ENCODE results near the gene PYGL.

PYGL gene

GRCh38 chr14:50936882-50937281, 7.4 kb downstream of the PYGL start:
- Histone ChIP-seq H3K36me3 (ENCODE audit: control insufficient read depth, insufficient read depth, low read length) (peaks cover 45% of the 10 kb centered on the region), H3K27me3 (ENCODE audit: control insufficient read depth, insufficient read depth, low read length) (no peaks in the 10 kb centered on the region), H3K4me1 (ENCODE audit: control insufficient read depth, insufficient read depth, low read length) (peaks cover 2% of the 10 kb centered on the region; the same call in 1 of the 2 replicates), H3K9me3 (ENCODE audit: control insufficient read depth, insufficient read depth, low read depth, low read length) (no peaks in the 10 kb centered on the region), H3K27ac (ENCODE audit: low read depth, low read length) (no peak overlapping the region), H3K4me3 (ENCODE audit: low read depth, low read length) (no peak overlapping the region), H3K9ac (ENCODE audit: low read length) (no peak overlapping the region)

- no peak overlapping the region for H3K27ac ChIP-seq (ENCODE audit: low read depth, low read length)
- H3K9me3 ChIP-seq (ENCODE audit: control insufficient read depth, insufficient read depth, low read depth, low read length): no peaks in the 10 kb centered on the region
- H3K27me3 ChIP-seq (ENCODE audit: control insufficient read depth, insufficient read depth, low read length): no peaks in the 10 kb centered on the region
- H3K4me1 ChIP-seq (ENCODE audit: control insufficient read depth, insufficient read depth, low read length): no peaks in the 10 kb centered on the region; the same call in 1 of the 2 replicates
- no peak overlapping the region for H3K9ac ChIP-seq (ENCODE audit: low read length)
- no peak overlapping the region for H3K4me3 ChIP-seq (ENCODE audit: low read depth, low read length)
- peaks cover 45% of the 10 kb centered on the region for H3K36me3 ChIP-seq (ENCODE audit: control insufficient read depth, insufficient read depth, low read length)
Observed at GRCh38 chr14:50936016-50936340, 8.3 kb downstream of the PYGL start.

- Histone ChIP-seq H3K4me1 (ENCODE audit: control insufficient read depth, insufficient read depth, low read length) (no peaks in the 10 kb centered on the region; the same call in 1 of the 2 replicates), H3K4me3 (ENCODE audit: low read depth, low read length) (no peak overlapping the region), H3K36me3 (ENCODE audit: control insufficient read depth, insufficient read depth, low read length) (peaks cover 48% of the 10 kb centered on the region), H3K27ac (ENCODE audit: low read depth, low read length) (no peak overlapping the region), H3K9ac (ENCODE audit: low read length) (no peak overlapping the region), H3K27me3 (ENCODE audit: control insufficient read depth, insufficient read depth, low read length) (no peaks in the 10 kb centered on the region), H3K9me3 (ENCODE audit: control insufficient read depth, insufficient read depth, low read depth, low read length) (no peaks in the 10 kb centered on the region)
Observed at GRCh38 chr14:50935126-50936015, 8.9 kb downstream of the PYGL start.

GRCh38 chr14:50932592-50933495, 11.4 kb downstream of the PYGL start:
- H3K9ac ChIP-seq (ENCODE audit: low read length): no peak overlapping the region
- no peak overlapping the region for H3K4me3 ChIP-seq (ENCODE audit: low read depth, low read length)
- H3K27me3 ChIP-seq (ENCODE audit: control insufficient read depth, insufficient read depth, low read length): no peaks in the 10 kb centered on the region
- no peaks in the 10 kb centered on the region; the same call in 1 of the 2 replicates for H3K4me1 ChIP-seq (ENCODE audit: control insufficient read depth, insufficient read depth, low read length)
- no peaks in the 10 kb centered on the region for H3K9me3 ChIP-seq (ENCODE audit: control insufficient read depth, insufficient read depth, low read depth, low read length)
- peaks cover 67% of the 10 kb centered on the region for H3K36me3 ChIP-seq (ENCODE audit: control insufficient read depth, insufficient read depth, low read length)
- no peak overlapping the region for H3K27ac ChIP-seq (ENCODE audit: low read depth, low read length)

GRCh38 chr14:50932156-50932555, 12.1 kb downstream of the PYGL start:
- Histone ChIP-seq H3K4me3 (ENCODE audit: low read depth, low read length) (no peak overlapping the region), H3K9ac (ENCODE audit: low read length) (no peak overlapping the region), H3K27me3 (ENCODE audit: control insufficient read depth, insufficient read depth, low read length) (no peaks in the 10 kb centered on the region), H3K9me3 (ENCODE audit: control insufficient read depth, insufficient read depth, low read depth, low read length) (no peaks in the 10 kb centered on the region), H3K36me3 (ENCODE audit: control insufficient read depth, insufficient read depth, low read length) (peaks cover 70% of the 10 kb centered on the region), H3K4me1 (ENCODE audit: control insufficient read depth, insufficient read depth, low read length) (no peaks in the 10 kb centered on the region; the same call in 1 of the 2 replicates), H3K27ac (ENCODE audit: low read depth, low read length) (no peak overlapping the region)

GRCh38 chr14:50931559-50931958, 12.7 kb downstream of the PYGL start:
- no peaks in the 10 kb centered on the region for H3K27me3 ChIP-seq (ENCODE audit: control insufficient read depth, insufficient read depth, low read length)
- no peaks in the 10 kb centered on the region for H3K9me3 ChIP-seq (ENCODE audit: control insufficient read depth, insufficient read depth, low read depth, low read length)
- H3K4me1 ChIP-seq (ENCODE audit: control insufficient read depth, insufficient read depth, low read length): no peaks in the 10 kb centered on the region
- H3K9ac ChIP-seq (ENCODE audit: low read length): no peak overlapping the region
- no peak overlapping the region for H3K4me3 ChIP-seq (ENCODE audit: low read depth, low read length)
- H3K36me3 ChIP-seq (ENCODE audit: control insufficient read depth, insufficient read depth, low read length): peaks cover 73% of the 10 kb centered on the region
- no peak overlapping the region for H3K27ac ChIP-seq (ENCODE audit: low read depth, low read length)

GRCh38 chr14:50929506-50929905, 14.8 kb downstream of the PYGL start:
- H3K9me3 ChIP-seq (ENCODE audit: control insufficient read depth, insufficient read depth, low read depth, low read length): no peaks in the 10 kb centered on the region
- H3K36me3 ChIP-seq (ENCODE audit: control insufficient read depth, insufficient read depth, low read length): peaks cover 69% of the 10 kb centered on the region
- no peak overlapping the region for H3K27ac ChIP-seq (ENCODE audit: low read depth, low read length)
- H3K27me3 ChIP-seq (ENCODE audit: control insufficient read depth, insufficient read depth, low read length): no peaks in the 10 kb centered on the region
- H3K4me1 ChIP-seq (ENCODE audit: control insufficient read depth, insufficient read depth, low read length): no peaks in the 10 kb centered on the region
- no peak overlapping the region for H3K4me3 ChIP-seq (ENCODE audit: low read depth, low read length)
- no peak overlapping the region for H3K9ac ChIP-seq (ENCODE audit: low read length)

GRCh38 chr14:50928002-50928635, 16.2 kb downstream of the PYGL start:
- H3K4me3 ChIP-seq (ENCODE audit: low read depth, low read length): no peak overlapping the region
- no peaks in the 10 kb centered on the region for H3K9me3 ChIP-seq (ENCODE audit: control insufficient read depth, insufficient read depth, low read depth, low read length)
- no peak overlapping the region for H3K9ac ChIP-seq (ENCODE audit: low read length)
- H3K4me1 ChIP-seq (ENCODE audit: control insufficient read depth, insufficient read depth, low read length): no peaks in the 10 kb centered on the region
- H3K27ac ChIP-seq (ENCODE audit: low read depth, low read length): no peak overlapping the region
- no peaks in the 10 kb centered on the region for H3K27me3 ChIP-seq (ENCODE audit: control insufficient read depth, insufficient read depth, low read length)
- H3K36me3 ChIP-seq (ENCODE audit: control insufficient read depth, insufficient read depth, low read length): peaks cover 69% of the 10 kb centered on the region

- H3K4me1 ChIP-seq (ENCODE audit: control insufficient read depth, insufficient read depth, low read length): no peaks in the 10 kb centered on the region
- H3K4me3 ChIP-seq (ENCODE audit: low read depth, low read length): no peak overlapping the region
- H3K27ac ChIP-seq (ENCODE audit: low read depth, low read length): no peak overlapping the region
- no peak overlapping the region for H3K9ac ChIP-seq (ENCODE audit: low read length)
- peaks cover 69% of the 10 kb centered on the region for H3K36me3 ChIP-seq (ENCODE audit: control insufficient read depth, insufficient read depth, low read length)
- H3K9me3 ChIP-seq (ENCODE audit: control insufficient read depth, insufficient read depth, low read depth, low read length): no peaks in the 10 kb centered on the region
- H3K27me3 ChIP-seq (ENCODE audit: control insufficient read depth, insufficient read depth, low read length): no peaks in the 10 kb centered on the region
Observed at GRCh38 chr14:50926851-50927386, 17.4 kb downstream of the PYGL start.

GRCh38 chr14:50924843-50925242, 19.4 kb downstream of the PYGL start:
- peaks cover 59% of the 10 kb centered on the region for H3K36me3 ChIP-seq (ENCODE audit: control insufficient read depth, insufficient read depth, low read length)
- peaks cover 7% of the 10 kb centered on the region; the same call in 1 of the 2 replicates for H3K4me1 ChIP-seq (ENCODE audit: control insufficient read depth, insufficient read depth, low read length)
- no peak overlapping the region for H3K27ac ChIP-seq (ENCODE audit: low read depth, low read length)
- no peak overlapping the region for H3K9ac ChIP-seq (ENCODE audit: low read length)
- H3K9me3 ChIP-seq (ENCODE audit: control insufficient read depth, insufficient read depth, low read depth, low read length): no peaks in the 10 kb centered on the region
- H3K4me3 ChIP-seq (ENCODE audit: low read depth, low read length): no peak overlapping the region
- H3K27me3 ChIP-seq (ENCODE audit: control insufficient read depth, insufficient read depth, low read length): no peaks in the 10 kb centered on the region
